GM23248 (cell line): ENCODE data around the gene MRPL28. TPM values are rescaled to one million over a fixed set of nuclear protein-coding genes. Genes with fewer than 3 reads are reported as not detected.
A peak's percentile ranks its signal among the peaks of the same experiment; 100 is the strongest.
"Not testable (repeated sequence)": the region's sequence is repeated elsewhere in the genome, so short reads cannot be mapped to it uniquely, and the experiment has no call there.

Experiments
- DNase-seq: peaks from one replicate; pipeline ENCODE4 v3.0.0-alpha.2; 2015
- H2AFZ ChIP-seq: fragments of 200-600 bp; sonication (generic); 2 replicates; pipeline ENCODE4 v1.6.1; 2016; ENCODE audit warnings: antibody characterized with exemption
- H3F3A ChIP-seq: fragments of 200-600 bp; sonication (generic); 2 replicates; pipeline ENCODE4 v1.6.1; 2016; ENCODE audit warnings: mild to moderate bottlenecking, antibody characterized with exemption, mixed run types; ENCODE audit not compliant: insufficient read depth
- H3K27ac ChIP-seq: fragments of 200-600 bp; sonication (generic); 2 replicates; pipeline ENCODE4 v1.5.1; 2016; ENCODE audit warnings: mild to moderate bottlenecking
- H3K27me3 ChIP-seq: fragments of 200-600 bp; sonication (generic); replicated peaks from 2 replicates; pipeline ENCODE4 v1.6.1; 2016; ENCODE audit warnings: mild to moderate bottlenecking; ENCODE audit not compliant: insufficient read depth
- H3K36me3 ChIP-seq: fragments of 200-600 bp; sonication (generic); 2 replicates; pipeline ENCODE4 v1.6.1; 2016; ENCODE audit warnings: low read depth, mild to moderate bottlenecking
- H3K4me1 ChIP-seq: fragments of 200-600 bp; sonication (generic); 2 replicates; pipeline ENCODE4 v1.6.1; 2016; ENCODE audit warnings: mild to moderate bottlenecking; ENCODE audit not compliant: insufficient read depth
- H3K4me2 ChIP-seq: fragments of 200-600 bp; sonication (generic); one replicate; pipeline ENCODE4 v1.6.1; 2016; ENCODE audit warnings: mild to moderate bottlenecking; ENCODE audit not compliant: unreplicated experiment
- H3K4me3 ChIP-seq: fragments of 200-600 bp; sonication (generic); 2 replicates; pipeline ENCODE4 v1.5.1; 2016; ENCODE audit warnings: mild to moderate bottlenecking
- H3K79me2 ChIP-seq: fragments of 200-600 bp; sonication (generic); 2 replicates; pipeline ENCODE4 v1.6.1; 2016; ENCODE audit warnings: mild to moderate bottlenecking; ENCODE audit not compliant: insufficient read depth
- H3K9ac ChIP-seq: fragments of 200-600 bp; sonication (generic); 2 replicates; pipeline ENCODE4 v1.6.1; 2016; ENCODE audit warnings: mild to moderate bottlenecking
- H3K9me2 ChIP-seq: fragments of 200-600 bp; sonication (generic); 2 replicates; pipeline ENCODE4 v1.6.1; 2016; ENCODE audit warnings: mixed run types, mild to moderate bottlenecking, moderate library complexity; ENCODE audit not compliant: insufficient read depth
- H3K9me3 ChIP-seq: fragments of 200-600 bp; sonication (generic); one replicate; pipeline ENCODE4 v1.6.1; 2017; ENCODE audit warnings: low read depth
- H4K20me1 ChIP-seq: fragments of 200-600 bp; sonication (generic); 2 replicates; pipeline ENCODE4 v1.6.0; 2016; ENCODE audit not compliant: insufficient read depth
- EZH2 ChIP-seq: fragments of 200-600 bp; sonication (generic); IDR thresholded peaks from 2 replicates; pipeline ENCODE4 v1.6.1; 2018; ENCODE audit warnings: antibody characterized with exemption, mild to moderate bottlenecking; ENCODE audit not compliant: insufficient read depth, poor library complexity, severe bottlenecking
- EZH2phosphoT487 ChIP-seq: fragments of 200-600 bp; sonication (generic); IDR thresholded peaks from 2 replicates; pipeline ENCODE4 v1.6.1; 2018; ENCODE audit warnings: antibody characterized with exemption, moderate library complexity, mild to moderate bottlenecking, low read depth; ENCODE audit not compliant: insufficient read depth
- WGBS, 2 experiments: methylation state at CpG; one replicate each; pipeline ENCODE4 v1.1.6; 2015 to 2017; ENCODE audit warnings: low lambda C conversion rate in 2 of 2, low coverage in 1 of 2; ENCODE audit errors: missing lambda C conversion rate in 2 of 2; 5-methylcytosine and 5-hydroxymethylcytosine counted together
- in situ Hi-C: fragments of 300-500 bp; cut with MboI; formaldehyde crosslinking; loops from 2 replicates; pipeline ENCODE4 v1.15.0; 2020
- polyA plus RNA-seq: library from polyadenylated mRNA; unstranded; fragments of >200 nt; fragmentation: Nextera tagmentation; extraction: Ambion mirVana; gene quantifications from 2 replicates; pipeline ENCODE4 v1.2.1, GENCODE V29; 2016
- total RNA-seq: library from RNA; depleted of rRNA; stranded (reverse); fragments of >200 nt; shearing (Covaris generic); gene quantifications from 2 replicates; pipeline ENCODE4 v1.2.3, GENCODE V29; 2014

MRPL28 gene
- total and polyA plus RNA-seq, 2 experiments from 2014 or later: 103 to 108 TPM

- WGBS, 2 experiments: 14 to 23% methylated on average over 15 to 23 of the region's 24 CpGs
- Histone ChIP-seq H2AFZ (no peak overlapping the region), H3K4me3 (no peak overlapping the region), H3K36me3 (no peaks in the 10 kb centered on the region), H3K27ac (no peak overlapping the region), H3K9ac (no peak overlapping the region), H3K4me1 (no peaks in the 10 kb centered on the region), H3K4me2 (no peak overlapping the region), H3F3A (no peaks in the 10 kb centered on the region), H4K20me1 (no peaks in the 10 kb centered on the region), H3K79me2 (no peaks in the 10 kb centered on the region), H3K9me3 (no peaks in the 10 kb centered on the region), H3K27me3 (no peaks in the 10 kb centered on the region), H3K9me2 (no peaks in the 10 kb centered on the region)
- in situ Hi-C loops: no loop called here
- DNase-seq: no peak
- TF ChIP-seq EZH2 (no peak), EZH2phosphoT487 (no peak)
These were observed 6.4 kb downstream of the MRPL28 start for GRCh38 chr16:363766-364490.

- H3K4me2 ChIP-seq: no peak overlapping the region
- no peaks in the 10 kb centered on the region for H3K36me3 ChIP-seq
- H3K27ac ChIP-seq: no peak overlapping the region
- in situ Hi-C loops: no loop called here
- TF ChIP-seq EZH2: no peak
- no peak for TF ChIP-seq EZH2phosphoT487
- no peak for DNase-seq
- no peaks in the 10 kb centered on the region for H3K79me2 ChIP-seq
- H3K4me1 ChIP-seq: no peaks in the 10 kb centered on the region
- H3F3A ChIP-seq: no peaks in the 10 kb centered on the region
- no peak overlapping the region for H2AFZ ChIP-seq
- no peaks in the 10 kb centered on the region for H3K9me3 ChIP-seq
- no peaks in the 10 kb centered on the region for H3K9me2 ChIP-seq
- no peaks in the 10 kb centered on the region for H4K20me1 ChIP-seq
- no peak overlapping the region for H3K4me3 ChIP-seq
- H3K9ac ChIP-seq: no peak overlapping the region
- 41% methylated on average over 20 of the region's 20 CpGs for WGBS, 2 experiments
- H3K27me3 ChIP-seq: no peaks in the 10 kb centered on the region
These were observed 7.1 kb downstream of the MRPL28 start for GRCh38 chr16:363110-363765.

GRCh38 chr16:362702-362999, 7.7 kb downstream of the MRPL28 start:
- not testable (repeated sequence) for H3K4me2 ChIP-seq
- WGBS, 2 experiments: 90 to 93% methylated on average over 4 to 24 of the region's 24 CpGs

GRCh38 chr16:361872-362701, 8.3 kb downstream of the MRPL28 start:
- no peaks in the 10 kb centered on the region for H3K36me3 ChIP-seq
- WGBS, 2 experiments: 36 to 46% methylated on average over 29 to 30 of the region's 30 CpGs
- H2AFZ ChIP-seq: no peak overlapping the region

More at GRCh38 chr16:362702-362999, 7.7 kb downstream of the MRPL28 start:
- H3K27me3 ChIP-seq, H3K4me1 ChIP-seq, DNase-seq, H3K4me3 ChIP-seq, H3K9me3 ChIP-seq, H2AFZ ChIP-seq, H3K79me2 ChIP-seq, H3K36me3 ChIP-seq, H4K20me1 ChIP-seq, H3F3A ChIP-seq, H3K27ac ChIP-seq, H3K9me2 ChIP-seq, H3K9ac ChIP-seq, in situ Hi-C loops: not testable (repeated sequence)

More at GRCh38 chr16:361872-362701, 8.3 kb downstream of the MRPL28 start:
- no peak overlapping the region for H3K4me3 ChIP-seq
- DNase-seq: peak; percentile 82
- no peaks in the 10 kb centered on the region for H3F3A ChIP-seq
- H3K9ac ChIP-seq: no peak overlapping the region
- in situ Hi-C loops: no loop called here
- no peaks in the 10 kb centered on the region for H3K27me3 ChIP-seq
- H3K4me1 ChIP-seq: no peaks in the 10 kb centered on the region
- no peak overlapping the region for H3K27ac ChIP-seq
- H3K4me2 ChIP-seq: no peak overlapping the region
- H4K20me1 ChIP-seq: no peaks in the 10 kb centered on the region
- TF ChIP-seq EZH2 (no peak), EZH2phosphoT487 (no peak)
- H3K9me3 ChIP-seq: no peaks in the 10 kb centered on the region
- H3K79me2 ChIP-seq: no peaks in the 10 kb centered on the region
- H3K9me2 ChIP-seq: no peaks in the 10 kb centered on the region
